Measurements from ENCODE around the gene CAMTA1.

DNA sequence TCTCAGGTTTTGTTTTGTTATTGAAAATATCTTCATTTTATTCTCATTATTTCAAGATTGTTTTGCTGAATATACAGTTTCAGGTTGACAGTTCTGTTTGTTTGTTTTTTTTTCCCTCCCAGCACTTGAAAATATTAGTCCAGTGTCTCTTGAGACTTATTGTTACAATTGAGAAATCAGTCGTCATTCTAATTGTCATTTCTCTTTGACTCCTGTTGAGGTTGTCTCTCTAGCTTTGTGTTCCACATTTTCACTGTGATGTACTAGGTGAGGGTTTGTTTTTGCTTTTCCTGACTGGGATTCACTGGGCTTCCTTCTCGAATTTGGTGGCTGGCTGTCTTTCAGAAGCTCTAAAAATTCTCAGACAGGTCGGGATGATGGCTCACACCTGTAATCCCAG is 542.6 kb downstream of the CAMTA1 start:
- TF ChIP-seq EZH2phosphoT487 (IDR thresholded peaks at IDR 0.05) (no peak), CTCF (IDR thresholded peaks at IDR 0.05) (no peak)

Data from neural progenitor cell (in vitro differentiated cells).